NCI-H2227 (cell line): Measurements from ENCODE around the gene CASKIN2.

Source experiments
- DNase-seq: peaks from one replicate; lab custom pipeline; 2025; ENCODE audit not compliant: unreplicated experiment; lab: John Stamatoyannopoulos, UW

CASKIN2 gene

GRCh38 chr17:75507733-75508719, 7.3 kb downstream of the CASKIN2 start:
- DNase-seq = no peak

- no peak for DNase-seq
Observed at GRCh38 chr17:75506888-75507287, 8.4 kb downstream of the CASKIN2 start.

- no peak for DNase-seq
Observed at GRCh38 chr17:75506134-75506533, 9.2 kb downstream of the CASKIN2 start.

- DNase-seq = no peak
Observed at GRCh38 chr17:75505640-75506039, 9.7 kb downstream of the CASKIN2 start.

GRCh38 chr17:75505152-75505409, 10.3 kb downstream of the CASKIN2 start:
- DNase-seq = no peak

- DNase-seq = no peak
Observed at GRCh38 chr17:75504347-75505151, 10.8 kb downstream of the CASKIN2 start.

- no peak for DNase-seq
Observed at GRCh38 chr17:75503976-75504346, 11.4 kb downstream of the CASKIN2 start.

- DNase-seq = no peak
Observed at GRCh38 chr17:75503337-75503950, 11.9 kb downstream of the CASKIN2 start.

- DNase-seq = no peak
Observed at GRCh38 chr17:75502721-75503329, 12.5 kb downstream of the CASKIN2 start.

- DNase-seq = no peak
Observed at GRCh38 chr17:75502072-75502720, 13.1 kb downstream of the CASKIN2 start.

- no peak for DNase-seq
Observed at GRCh38 chr17:75501378-75502071, 13.8 kb downstream of the CASKIN2 start.

GRCh38 chr17:75500419-75501216, 14.7 kb downstream of the CASKIN2 start:
- no peak for DNase-seq

GRCh38 chr17:75499313-75500022, 15.9 kb downstream of the CASKIN2 start:
- no peak for DNase-seq

GRCh38 chr17:75498726-75499213, 16.6 kb downstream of the CASKIN2 start:
- no peak for DNase-seq

GRCh38 chr17:75498039-75498725, 17.2 kb downstream of the CASKIN2 start:
- no peak for DNase-seq

- no peak for DNase-seq
Observed at GRCh38 chr17:75496005-75496404, 19.3 kb downstream of the CASKIN2 start.

- DNase-seq = no peak
Observed at GRCh38 chr17:75494326-75494877, 20.9 kb downstream of the CASKIN2 start.
